Peyer's patch (tissue), 4 donors: ENCODE data around the gene PVALEF.

ENCODE experiments used
- POLR2A ChIP-seq, 2 donors: fragments of 450-650 bp; IDR thresholded peaks; one replicate each; pipeline ENCODE4 v1.5.1; 2017; ENCODE audit warnings: antibody characterized with exemption in 2 of 2, mild to moderate bottlenecking in 2 of 2, moderate library complexity in 2 of 2
- TF ChIP-seq, protein P1 (sequence below), 6 experiments: fragments of 450-650 bp in 4 of 6; fragments of 200-600 bp in 2 of 6; sonication (generic) in 1 of 6; IDR thresholded peaks; one replicate each; pipeline ENCODE4 v1.5.1; 2017 to 2019; ENCODE audit warnings: antibody characterized with exemption in 6 of 6, mild to moderate bottlenecking in 3 of 6, moderate library complexity in 1 of 6

DNA sequence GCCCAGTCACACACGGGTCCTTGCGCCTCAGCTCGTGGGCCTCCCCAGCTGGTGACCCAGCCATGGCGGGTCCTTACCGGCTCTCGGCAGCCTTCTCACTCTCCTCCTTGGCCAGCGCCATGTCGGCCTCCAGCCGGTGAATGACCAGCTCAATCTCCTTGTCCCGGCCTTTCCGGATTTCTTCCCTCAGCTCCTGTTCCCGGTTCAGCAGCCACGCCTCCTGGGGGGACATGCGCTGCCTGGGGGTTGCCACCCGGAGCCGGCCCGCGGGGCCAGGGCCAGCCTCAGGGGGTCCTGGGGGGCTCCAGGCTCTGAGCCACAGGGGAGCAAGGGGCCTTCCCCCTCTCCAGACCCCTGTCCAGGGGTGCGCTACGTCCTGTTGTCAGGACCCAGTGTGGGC is 25.8 kb downstream of the PVALEF start:
- TF ChIP-seq, protein P1, sequence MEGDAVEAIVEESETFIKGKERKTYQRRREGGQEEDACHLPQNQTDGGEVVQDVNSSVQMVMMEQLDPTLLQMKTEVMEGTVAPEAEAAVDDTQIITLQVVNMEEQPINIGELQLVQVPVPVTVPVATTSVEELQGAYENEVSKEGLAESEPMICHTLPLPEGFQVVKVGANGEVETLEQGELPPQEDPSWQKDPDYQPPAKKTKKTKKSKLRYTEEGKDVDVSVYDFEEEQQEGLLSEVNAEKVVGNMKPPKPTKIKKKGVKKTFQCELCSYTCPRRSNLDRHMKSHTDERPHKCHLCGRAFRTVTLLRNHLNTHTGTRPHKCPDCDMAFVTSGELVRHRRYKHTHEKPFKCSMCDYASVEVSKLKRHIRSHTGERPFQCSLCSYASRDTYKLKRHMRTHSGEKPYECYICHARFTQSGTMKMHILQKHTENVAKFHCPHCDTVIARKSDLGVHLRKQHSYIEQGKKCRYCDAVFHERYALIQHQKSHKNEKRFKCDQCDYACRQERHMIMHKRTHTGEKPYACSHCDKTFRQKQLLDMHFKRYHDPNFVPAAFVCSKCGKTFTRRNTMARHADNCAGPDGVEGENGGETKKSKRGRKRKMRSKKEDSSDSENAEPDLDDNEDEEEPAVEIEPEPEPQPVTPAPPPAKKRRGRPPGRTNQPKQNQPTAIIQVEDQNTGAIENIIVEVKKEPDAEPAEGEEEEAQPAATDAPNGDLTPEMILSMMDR (IDR thresholded peaks at IDR 0.05), result no peak
- TF ChIP-seq POLR2A (IDR thresholded peaks at IDR 0.05), result no peak
